ENCODE results near the gene PPARA. TPM values are rescaled to one million over a fixed set of nuclear protein-coding genes. Genes with fewer than 3 reads are reported as not detected.
"Not testable (repeated sequence)": the region's sequence is repeated elsewhere in the genome, so short reads cannot be mapped to it uniquely, and the experiment has no call there.

PPARA gene
- total RNA-seq, 3 donors from 2014 or later: 5.6 to 7.0 (median 5.9) TPM

- Mint-ChIP-seq H3K4me3 (no peak overlapping the region), H3K36me3 (ENCODE audit: insufficient read depth) (no peaks in the 10 kb centered on the region), H3K9me3 (no peaks in the 10 kb centered on the region), H3K27me3 (ENCODE audit: low read depth) (peaks cover 2% of the 10 kb centered on the region), H3K4me1 (ENCODE audit: low read depth) (no peaks in the 10 kb centered on the region)
- DNase-seq (no peak), ATAC-seq (no peak)
Observed at GRCh38 chr22:46129390-46130041, 20.8 kb upstream of the PPARA start.

- H3K27me3 Mint-ChIP-seq (ENCODE audit: low read depth): peaks cover 2% of the 10 kb centered on the region
- H3K4me1 Mint-ChIP-seq (ENCODE audit: low read depth): no peaks in the 10 kb centered on the region
- ATAC-seq (no peak), DNase-seq (no peak)
- no peak overlapping the region for H3K4me3 Mint-ChIP-seq
- no peaks in the 10 kb centered on the region for H3K9me3 Mint-ChIP-seq
- no peaks in the 10 kb centered on the region for H3K36me3 Mint-ChIP-seq (ENCODE audit: insufficient read depth)
Observed at GRCh38 chr22:46131151-46131587, 19.2 kb upstream of the PPARA start.

GRCh38 chr22:46132193-46132829, 18.0 kb upstream of the PPARA start:
- H3K4me3 Mint-ChIP-seq; ATAC-seq; H3K4me1 Mint-ChIP-seq (ENCODE audit: low read depth): not testable (repeated sequence)

GRCh38 chr22:46132830-46133587, 17.3 kb upstream of the PPARA start:
- ATAC-seq (no peak), DNase-seq (no peak)
- Mint-ChIP-seq H3K9me3 (no peaks in the 10 kb centered on the region), H3K4me3 (no peak overlapping the region), H3K4me1 (ENCODE audit: low read depth) (no peaks in the 10 kb centered on the region), H3K36me3 (ENCODE audit: insufficient read depth) (no peaks in the 10 kb centered on the region), H3K27me3 (ENCODE audit: low read depth) (peaks cover 2% of the 10 kb centered on the region)

More at GRCh38 chr22:46132193-46132829, 18.0 kb upstream of the PPARA start:
- H3K27me3 Mint-ChIP-seq (ENCODE audit: low read depth); H3K9me3 Mint-ChIP-seq; DNase-seq; H3K36me3 Mint-ChIP-seq (ENCODE audit: insufficient read depth): not testable (repeated sequence)

- H3K27me3 Mint-ChIP-seq (ENCODE audit: low read depth): peaks cover 2% of the 10 kb centered on the region
- H3K36me3 Mint-ChIP-seq (ENCODE audit: insufficient read depth): no peaks in the 10 kb centered on the region
- no peaks in the 10 kb centered on the region for H3K9me3 Mint-ChIP-seq
- no peak overlapping the region for H3K4me3 Mint-ChIP-seq
- DNase-seq (no peak), ATAC-seq (no peak)
- no peaks in the 10 kb centered on the region for H3K4me1 Mint-ChIP-seq (ENCODE audit: low read depth)
Observed at GRCh38 chr22:46133588-46133855, 16.8 kb upstream of the PPARA start.

DNA sequence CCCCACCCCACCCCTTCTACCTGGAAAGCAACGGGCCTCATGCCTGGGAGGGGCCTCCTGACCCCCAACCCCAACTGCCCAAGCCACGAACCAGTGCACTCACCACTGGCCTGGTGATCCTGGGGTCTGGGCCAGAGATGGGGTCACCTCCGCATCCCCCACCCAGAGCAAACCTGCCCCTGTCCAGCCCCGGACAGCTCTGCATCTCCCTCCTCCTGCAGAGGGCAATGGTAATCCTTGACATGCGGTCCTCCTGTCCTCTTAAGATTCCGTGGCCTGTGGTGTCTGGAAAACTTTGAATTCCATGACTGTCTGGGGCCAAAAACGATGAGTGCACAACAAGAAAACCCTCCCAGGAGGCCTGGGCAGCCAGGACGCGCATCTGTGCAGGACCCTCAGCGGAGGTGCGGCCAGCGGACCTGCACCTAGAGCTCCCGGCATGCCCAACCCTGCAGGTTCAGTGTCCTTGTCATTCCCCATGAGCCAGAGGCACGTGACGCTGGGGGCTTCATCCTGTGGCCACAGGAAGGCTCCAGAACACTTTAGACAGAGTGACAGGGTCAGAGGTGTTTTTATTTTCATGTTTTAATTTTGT, 16.1 kb upstream of the PPARA start:
- Mint-ChIP-seq H3K36me3 (ENCODE audit: insufficient read depth) (no peaks in the 10 kb centered on the region), H3K4me1 (ENCODE audit: low read depth) (no peaks in the 10 kb centered on the region), H3K4me3 (no peak overlapping the region), H3K27me3 (ENCODE audit: low read depth) (peaks cover 1% of the 10 kb centered on the region), H3K9me3 (no peaks in the 10 kb centered on the region)
- ATAC-seq: no peak
- DNase-seq: no peak

DNA sequence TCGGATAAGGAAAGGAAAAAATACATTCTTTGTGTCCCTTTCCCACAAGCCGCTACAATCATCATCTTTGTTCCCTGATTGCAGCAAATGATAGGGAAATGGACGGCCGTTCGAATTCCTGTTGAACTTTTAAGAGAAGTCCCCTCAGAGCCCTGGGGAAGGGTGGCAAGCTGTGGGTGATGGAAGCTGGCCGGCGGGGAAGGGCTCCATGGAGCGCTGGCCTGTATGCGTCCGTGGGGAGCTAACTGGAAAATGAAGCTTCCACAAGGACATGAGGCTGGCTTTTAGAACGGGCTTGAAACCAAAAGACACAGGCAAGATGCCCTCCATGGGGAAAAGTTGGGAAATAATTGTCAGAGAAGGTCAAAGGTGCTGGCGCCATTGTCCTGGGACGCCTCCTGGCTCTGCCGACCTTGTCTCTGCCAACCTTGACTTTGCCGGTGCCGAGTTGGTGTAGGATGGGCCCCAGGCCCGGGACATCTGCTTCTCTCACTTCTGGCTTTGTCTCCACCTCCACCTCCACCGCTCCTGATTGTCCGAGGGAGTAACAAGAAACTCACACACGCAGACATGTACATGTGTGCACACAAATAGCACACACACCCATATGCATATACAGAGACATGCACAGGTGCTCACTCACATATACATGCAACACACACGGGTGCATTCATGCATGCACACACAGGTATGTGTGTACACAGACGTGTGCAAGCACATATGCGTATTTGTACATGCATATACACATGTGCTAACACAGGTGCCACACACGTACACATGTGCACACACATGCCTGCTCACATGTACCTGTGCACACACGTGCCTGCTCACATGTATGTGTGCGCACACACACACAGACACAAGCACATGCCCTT, 14.5 kb upstream of the PPARA start:
- H3K27me3 Mint-ChIP-seq (ENCODE audit: low read depth): no peaks in the 10 kb centered on the region
- DNase-seq: no peak
- no peaks in the 10 kb centered on the region for H3K4me1 Mint-ChIP-seq (ENCODE audit: low read depth)
- no peaks in the 10 kb centered on the region for H3K36me3 Mint-ChIP-seq (ENCODE audit: insufficient read depth)
- no peak overlapping the region for H3K4me3 Mint-ChIP-seq
- ATAC-seq: no peak
- H3K9me3 Mint-ChIP-seq: no peaks in the 10 kb centered on the region

DNA sequence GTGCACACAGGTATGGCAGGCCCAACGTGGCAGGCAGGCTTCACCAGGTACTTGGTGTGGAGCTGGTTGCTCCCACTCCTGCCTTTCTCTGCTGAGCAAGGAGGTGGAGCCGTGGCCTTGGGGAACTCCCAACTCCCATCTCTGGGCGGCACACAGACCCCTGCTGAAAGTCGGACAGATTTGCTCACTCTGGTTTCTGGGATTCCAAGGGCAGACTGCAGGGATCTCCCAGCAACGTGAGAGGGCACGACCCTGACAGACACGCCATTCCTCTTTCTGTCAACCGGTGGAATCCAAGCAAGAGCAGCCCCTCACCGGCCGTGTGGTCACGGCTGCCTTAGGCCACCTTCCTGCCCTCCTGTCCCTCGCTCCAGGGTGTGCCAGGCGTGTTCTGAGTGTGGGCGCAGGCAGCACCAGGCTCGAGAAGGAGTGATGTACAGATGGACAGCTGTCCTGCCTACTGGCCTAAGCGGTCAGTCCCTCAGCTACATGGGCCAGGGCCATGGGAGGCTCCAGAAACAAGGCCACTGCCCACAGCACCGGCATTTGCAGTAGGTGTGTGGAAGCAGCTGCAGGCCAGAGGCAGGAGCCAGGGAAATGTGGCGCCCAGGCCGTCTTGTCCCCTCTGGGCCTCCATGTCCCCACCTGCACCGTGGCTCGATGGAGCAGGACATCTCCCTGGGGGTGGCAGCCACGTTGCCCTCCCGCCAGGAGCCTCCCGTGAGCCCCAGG, 13.7 kb upstream of the PPARA start:
- no peaks in the 10 kb centered on the region for H3K36me3 Mint-ChIP-seq (ENCODE audit: insufficient read depth)
- H3K4me1 Mint-ChIP-seq (ENCODE audit: low read depth): no peaks in the 10 kb centered on the region
- H3K9me3 Mint-ChIP-seq: no peaks in the 10 kb centered on the region
- H3K27me3 Mint-ChIP-seq (ENCODE audit: low read depth): no peaks in the 10 kb centered on the region
- DNase-seq: no peak
- ATAC-seq: no peak
- H3K4me3 Mint-ChIP-seq: no peak overlapping the region

DNA sequence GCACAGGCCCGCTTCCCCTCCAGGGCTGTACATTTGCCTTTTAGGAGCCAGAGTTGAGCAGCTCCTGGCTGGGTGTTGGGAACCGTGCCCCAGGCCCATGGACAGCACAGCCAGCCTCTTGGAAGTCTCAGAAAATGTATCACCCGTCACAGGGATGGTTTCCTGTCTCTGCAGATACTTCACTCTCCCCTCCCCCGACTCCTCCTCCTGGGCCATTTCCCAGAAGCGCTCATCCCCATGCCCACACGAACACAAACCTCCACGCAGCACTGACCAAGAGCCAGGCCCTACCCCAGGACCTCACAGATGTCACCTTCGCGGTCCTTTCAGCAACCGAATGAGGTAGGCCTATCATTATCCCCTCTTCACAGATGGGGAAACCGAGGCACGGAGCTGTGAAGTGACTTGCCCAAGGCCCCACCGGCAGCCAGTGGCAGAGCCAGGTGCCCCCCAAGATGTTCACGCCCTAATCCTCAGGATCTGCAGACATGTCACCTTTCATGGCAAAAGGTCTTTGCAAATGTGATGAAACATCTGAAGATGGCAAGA, 13.0 kb upstream of the PPARA start:
- Mint-ChIP-seq H3K4me3 (no peak overlapping the region), H3K4me1 (ENCODE audit: low read depth) (no peaks in the 10 kb centered on the region), H3K9me3 (no peaks in the 10 kb centered on the region), H3K36me3 (ENCODE audit: insufficient read depth) (no peaks in the 10 kb centered on the region), H3K27me3 (ENCODE audit: low read depth) (no peaks in the 10 kb centered on the region)
- DNase-seq (no peak), ATAC-seq (no peak)

GRCh38 chr22:46138058-46138797, 12.1 kb upstream of the PPARA start:
- no peak overlapping the region for H3K4me3 Mint-ChIP-seq
- no peaks in the 10 kb centered on the region for H3K27me3 Mint-ChIP-seq (ENCODE audit: low read depth)
- DNase-seq: no peak
- H3K36me3 Mint-ChIP-seq (ENCODE audit: insufficient read depth): no peaks in the 10 kb centered on the region
- ATAC-seq: no peak
- H3K4me1 Mint-ChIP-seq (ENCODE audit: low read depth): no peaks in the 10 kb centered on the region
- no peaks in the 10 kb centered on the region for H3K9me3 Mint-ChIP-seq

DNA sequence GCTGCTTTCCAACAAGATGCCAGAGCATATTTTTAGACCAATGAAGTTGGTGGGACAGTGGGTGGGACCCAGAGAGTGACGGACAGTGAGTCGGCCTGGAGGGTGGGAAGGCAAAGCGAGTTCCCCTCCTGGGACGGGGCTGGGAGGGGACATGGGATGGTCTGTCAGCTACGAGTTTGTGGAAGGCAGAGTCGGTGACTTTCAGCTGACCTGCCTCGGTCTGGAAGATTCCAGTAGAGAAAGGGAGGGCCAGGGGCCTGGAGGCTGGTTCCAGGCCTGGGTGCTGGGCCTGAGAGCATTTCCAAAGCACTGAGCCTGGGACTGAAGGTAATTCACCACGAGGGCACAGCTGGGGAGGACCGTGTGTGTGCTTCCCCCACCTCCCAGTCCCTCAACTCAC, 10.9 kb upstream of the PPARA start:
- not testable (repeated sequence) for H3K4me3 Mint-ChIP-seq; H3K9me3 Mint-ChIP-seq; H3K27me3 Mint-ChIP-seq (ENCODE audit: low read depth); H3K4me1 Mint-ChIP-seq (ENCODE audit: low read depth); DNase-seq; ATAC-seq; H3K36me3 Mint-ChIP-seq (ENCODE audit: insufficient read depth)

GRCh38 chr22:46139895-46140350, 10.4 kb upstream of the PPARA start:
- no peaks in the 10 kb centered on the region for H3K9me3 Mint-ChIP-seq
- no peaks in the 10 kb centered on the region for H3K27me3 Mint-ChIP-seq (ENCODE audit: low read depth)
- DNase-seq: no peak
- H3K36me3 Mint-ChIP-seq (ENCODE audit: insufficient read depth): no peaks in the 10 kb centered on the region
- ATAC-seq: no peak
- no peaks in the 10 kb centered on the region for H3K4me1 Mint-ChIP-seq (ENCODE audit: low read depth)
- no peak overlapping the region for H3K4me3 Mint-ChIP-seq

All from activated T-cell treated with anti-CD3 and anti-CD28 coated beads, Interleukin-2, amount 50 U/mL, for 4 hours (primary cell).